GM19455 (cell line): ENCODE results near the gene SELENOK.
"Not testable (repeated sequence)": the region's sequence is repeated elsewhere in the genome, so short reads cannot be mapped to it uniquely, and the experiment has no call there.

Experiments used
- ATAC-seq: cut with Tn5 transposase; IDR thresholded peaks from one replicate; pipeline ENCODE4 v1.9.1; 2021; ENCODE audit not compliant: unreplicated experiment

Gene SELENOK

GRCh38 chr3:53891497-53892285 is at the start of gene SELENOK:
SELENOK (minus strand) TSS chr3:53891859.
- peak; percentile 98 for ATAC-seq

GRCh38 chr3:53941184-53941583 is 49.5 kb upstream of the SELENOK start:
- no peak for ATAC-seq

DNA sequence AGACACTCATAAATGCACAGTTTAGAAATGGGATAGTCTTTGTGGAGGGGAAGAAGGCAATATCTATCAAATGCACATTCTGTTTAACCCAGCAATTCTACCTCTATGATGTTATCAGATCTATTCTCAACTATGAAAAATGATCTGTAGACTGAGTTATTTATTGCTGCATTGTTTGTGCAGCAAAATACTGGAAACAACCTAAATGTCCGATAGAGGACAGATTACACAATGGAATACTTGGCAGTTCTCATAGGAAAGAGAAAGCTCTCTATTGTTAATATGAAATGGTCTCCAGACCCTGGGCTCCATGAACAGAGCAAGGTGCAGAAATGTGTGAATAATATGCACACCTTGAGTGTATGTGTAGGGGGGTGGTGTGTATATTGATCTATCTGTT is 49.0 kb upstream of the SELENOK start:
- ATAC-seq = no peak

GRCh38 chr3:53939813-53940212 is 48.2 kb upstream of the SELENOK start:
- no peak for ATAC-seq

DNA sequence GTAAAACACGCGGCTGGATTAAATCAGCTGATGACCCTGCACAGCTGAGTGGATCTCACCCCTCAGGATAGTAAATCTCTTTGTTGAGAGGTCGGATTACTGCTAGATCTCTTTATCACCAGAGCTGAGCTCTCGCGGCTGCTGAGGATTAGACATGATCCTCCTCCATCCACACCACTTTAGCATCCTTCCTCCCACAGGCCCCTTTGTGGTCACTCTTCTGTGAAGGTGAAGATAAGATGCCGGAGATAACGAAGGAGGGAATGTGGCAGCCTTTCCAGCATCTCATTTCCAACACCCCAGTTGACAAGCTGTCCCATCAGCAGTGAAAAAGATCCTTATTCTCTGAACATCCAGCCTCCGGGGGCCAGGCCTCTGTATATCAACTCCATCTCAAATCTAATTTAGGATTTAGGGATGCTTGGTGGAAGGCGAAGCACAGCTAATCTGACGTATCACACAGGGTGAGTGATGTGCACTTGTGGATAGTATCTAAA is 47.5 kb upstream of the SELENOK start:
- ATAC-seq = no peak

- ATAC-seq = no peak
These were observed 47.0 kb upstream of the SELENOK start for GRCh38 chr3:53938645-53939044.

DNA sequence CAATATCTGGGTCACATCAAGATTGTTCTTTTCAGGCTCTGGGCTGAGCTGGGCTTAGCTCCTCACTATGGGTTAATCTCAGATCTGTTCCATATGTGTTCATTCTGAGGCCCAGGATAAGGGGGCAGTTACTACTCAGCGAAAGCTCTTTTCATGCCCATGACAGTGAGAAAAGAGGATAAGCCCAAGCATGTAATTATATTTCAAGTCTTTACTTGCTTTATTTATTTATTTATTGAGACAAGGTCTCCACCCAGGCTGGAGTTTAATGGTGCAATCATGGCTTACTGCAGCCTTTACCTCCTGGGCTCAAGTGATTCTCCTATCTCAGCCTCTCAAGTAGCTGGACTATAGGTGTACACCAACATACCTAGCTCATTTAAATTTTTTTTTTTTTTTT is 44.7 kb upstream of the SELENOK start:
- ATAC-seq = no peak

DNA sequence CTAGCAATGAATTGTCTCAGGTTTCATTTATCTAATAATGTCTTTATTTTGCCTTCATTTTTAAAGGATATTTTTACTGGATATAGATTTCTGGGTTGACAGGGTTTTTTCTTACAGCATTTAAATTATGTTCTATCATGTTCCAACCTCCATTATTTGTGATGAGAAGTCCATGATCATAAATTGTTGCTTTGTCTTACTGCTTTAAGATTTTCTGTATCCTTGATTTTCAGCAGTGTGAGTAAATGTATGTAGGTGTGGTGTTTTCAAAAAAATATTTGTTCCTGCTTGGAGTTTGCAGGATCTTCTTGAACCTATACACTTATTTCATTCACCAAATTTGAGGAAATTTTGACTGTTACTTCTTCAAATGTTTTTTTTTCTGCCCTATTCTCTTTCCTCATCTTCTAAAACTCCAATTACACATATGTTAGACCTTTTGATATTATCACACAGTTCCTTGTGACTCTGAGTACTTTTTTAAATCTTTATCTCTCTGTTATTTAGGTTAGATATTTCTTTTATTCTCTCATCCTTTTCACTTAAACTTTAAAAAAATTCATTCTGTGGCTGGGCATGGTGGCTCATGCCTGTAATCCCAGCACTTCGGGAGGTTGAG is 43.7 kb upstream of the SELENOK start:
- no peak for ATAC-seq

DNA sequence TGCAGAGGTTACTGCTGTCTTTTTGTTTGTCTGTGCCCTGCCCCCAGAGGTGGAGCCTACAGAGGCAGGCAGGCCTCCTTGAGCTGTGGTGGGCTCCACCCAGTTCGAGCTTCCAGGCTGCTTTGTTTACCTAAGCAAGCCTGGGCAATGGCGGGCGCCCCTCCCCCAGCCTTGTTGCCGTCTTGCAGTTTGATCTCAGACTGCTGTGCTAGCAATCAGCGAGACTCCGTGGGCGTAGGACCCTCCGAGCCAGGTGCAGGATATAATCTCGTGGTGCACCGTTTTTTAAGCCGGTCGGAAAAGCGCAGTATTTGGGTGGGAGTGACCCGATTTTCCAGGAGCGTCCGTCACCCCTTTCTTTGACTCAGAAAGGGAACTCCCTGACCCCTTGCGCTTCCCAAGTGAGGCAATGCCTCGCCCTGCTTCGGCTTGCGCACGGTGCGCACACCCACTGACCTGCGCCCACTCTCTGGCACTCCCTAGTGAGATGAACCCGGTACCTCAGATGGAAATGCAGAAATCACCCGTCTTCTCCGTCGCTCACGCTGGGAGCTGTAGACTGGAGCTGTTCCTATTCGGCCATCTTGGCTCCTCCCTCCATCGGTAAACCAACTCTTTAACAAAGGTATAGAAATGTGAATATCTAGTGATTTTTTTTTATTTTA is 35.7 kb upstream of the SELENOK start:
- not testable (repeated sequence) for ATAC-seq

GRCh38 chr3:53921296-53921695 is 29.6 kb upstream of the SELENOK start:
- ATAC-seq = no peak

GRCh38 chr3:53919741-53920140 is 28.1 kb upstream of the SELENOK start:
- no peak for ATAC-seq

GRCh38 chr3:53913401-53913800 is 21.7 kb upstream of the SELENOK start:
- no peak for ATAC-seq

GRCh38 chr3:53902711-53903110 is 11.1 kb upstream of the SELENOK start:
- ATAC-seq = no peak

DNA sequence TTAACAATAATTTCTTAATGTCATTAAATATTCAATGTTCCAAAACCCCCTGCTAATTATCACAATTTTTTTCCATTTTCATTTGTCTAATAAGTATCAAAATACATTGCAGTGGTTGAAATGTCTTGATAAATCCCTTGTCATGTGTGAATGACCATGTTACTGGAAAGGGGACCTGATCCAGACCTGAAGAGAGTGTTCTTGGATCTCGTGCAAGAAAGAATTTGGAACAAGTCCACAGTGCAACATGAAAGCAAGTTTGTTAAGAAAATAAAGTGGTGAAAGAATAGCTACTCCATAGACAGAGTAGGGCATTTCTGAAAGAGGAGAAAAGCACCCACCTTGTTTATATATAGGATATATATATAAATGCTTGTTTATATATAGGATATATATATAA is 10.4 kb upstream of the SELENOK start:
- no peak for ATAC-seq

DNA sequence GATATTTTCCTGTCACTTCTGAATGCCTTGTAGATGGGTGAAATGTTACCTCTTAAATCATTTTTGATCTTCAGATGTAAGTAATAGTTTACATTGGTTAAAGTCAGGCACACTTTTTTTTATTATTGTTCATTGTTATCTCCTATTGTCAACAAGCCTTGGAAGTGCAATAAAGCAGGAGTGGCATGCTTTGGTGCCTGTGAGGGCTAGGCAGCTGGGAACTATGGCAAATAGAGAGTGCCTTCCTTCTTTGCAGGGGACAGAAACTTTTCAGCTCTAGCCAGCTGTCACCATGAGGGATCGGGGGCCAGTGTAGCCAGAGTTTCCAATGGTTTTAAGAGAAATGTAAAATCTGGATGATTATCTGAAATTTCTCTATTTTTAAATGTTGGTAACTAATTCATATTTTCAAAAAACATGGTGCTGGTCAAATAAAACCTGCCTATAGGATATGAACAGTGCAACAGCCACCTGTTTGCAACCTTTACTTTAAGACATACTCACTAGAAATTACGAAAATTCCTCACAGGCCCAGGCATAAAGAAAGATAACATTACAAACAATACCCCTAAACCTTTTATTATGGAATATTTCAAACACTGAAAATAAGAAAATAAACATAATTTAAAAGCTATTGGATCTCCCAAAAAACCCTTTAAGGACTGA is 9.1 kb upstream of the SELENOK start:
- ATAC-seq = no peak

GRCh38 chr3:53899750-53900149 is 8.1 kb upstream of the SELENOK start:
- ATAC-seq = no peak

DNA sequence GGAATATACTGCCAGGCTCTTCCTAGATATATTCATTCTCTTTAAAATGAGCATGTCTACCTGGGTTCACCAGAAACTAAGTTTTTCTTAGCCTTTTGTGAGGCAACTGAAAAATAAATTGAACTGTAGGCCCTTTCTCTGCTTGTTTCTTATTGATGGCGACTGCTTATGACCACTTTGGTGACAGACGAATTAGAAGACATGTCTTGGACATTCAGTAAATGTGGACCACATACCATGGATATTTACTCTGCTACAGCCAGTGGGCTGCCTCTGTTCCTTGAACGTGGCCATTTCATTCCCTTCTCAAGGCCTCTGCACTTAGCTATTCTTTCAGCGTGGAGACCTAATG is 603 bp upstream of the SELENOK start:
- no peak for ATAC-seq

DNA sequence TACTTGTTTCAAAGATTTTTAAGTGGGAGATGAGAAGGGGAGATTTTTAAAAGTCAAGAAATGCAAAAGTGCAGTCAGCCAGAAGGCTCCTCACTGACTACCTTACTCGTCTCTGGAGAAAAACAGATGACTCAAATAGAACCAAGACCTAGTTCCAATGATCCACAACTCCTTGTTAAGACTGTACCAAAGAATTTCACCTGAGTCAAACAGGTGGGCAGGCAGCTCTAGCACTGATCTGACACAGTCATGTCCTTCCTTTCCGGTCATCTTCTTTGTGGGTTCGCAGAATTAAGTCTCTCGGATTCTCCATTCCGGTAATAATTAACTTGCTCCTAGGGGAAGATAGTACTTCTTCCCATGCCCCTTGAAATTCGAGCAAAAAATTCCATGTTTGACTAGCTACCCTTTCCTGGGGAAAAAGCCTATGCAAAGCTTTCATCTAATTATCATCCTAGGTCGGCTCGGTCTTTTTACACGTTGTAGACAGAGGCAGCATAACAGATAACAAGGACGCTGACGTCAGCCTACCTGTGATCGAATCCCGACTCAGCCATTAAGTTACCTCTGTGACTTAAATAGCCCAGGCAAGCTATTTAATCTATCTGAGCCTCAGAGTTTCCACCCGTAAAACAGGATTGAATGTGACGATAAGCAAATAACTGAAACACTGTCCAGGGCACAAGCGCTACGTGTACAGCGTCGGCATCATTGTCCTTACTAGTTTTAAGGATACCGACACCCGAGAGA is 758 bp downstream of the SELENOK start:
- ATAC-seq = no peak

DNA sequence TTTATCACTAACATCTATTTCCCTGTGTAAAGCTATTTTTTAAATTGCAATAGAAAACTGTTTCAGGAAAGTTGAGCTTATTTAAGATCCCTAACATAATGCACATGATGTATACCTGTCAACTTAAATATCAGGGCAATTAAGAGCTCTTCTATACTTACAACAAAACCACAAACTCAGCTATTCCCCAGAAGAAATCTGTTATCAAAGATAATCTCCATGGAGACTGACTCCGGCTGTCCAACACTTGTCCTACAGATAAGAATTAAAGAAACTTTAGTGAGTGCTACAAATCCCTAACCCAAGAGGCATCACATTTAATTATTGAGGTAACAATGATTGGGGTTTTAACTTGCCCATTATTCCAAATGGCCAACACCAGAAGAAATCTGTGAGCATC is 3.4 kb downstream of the SELENOK start:
- ATAC-seq = no peak

DNA sequence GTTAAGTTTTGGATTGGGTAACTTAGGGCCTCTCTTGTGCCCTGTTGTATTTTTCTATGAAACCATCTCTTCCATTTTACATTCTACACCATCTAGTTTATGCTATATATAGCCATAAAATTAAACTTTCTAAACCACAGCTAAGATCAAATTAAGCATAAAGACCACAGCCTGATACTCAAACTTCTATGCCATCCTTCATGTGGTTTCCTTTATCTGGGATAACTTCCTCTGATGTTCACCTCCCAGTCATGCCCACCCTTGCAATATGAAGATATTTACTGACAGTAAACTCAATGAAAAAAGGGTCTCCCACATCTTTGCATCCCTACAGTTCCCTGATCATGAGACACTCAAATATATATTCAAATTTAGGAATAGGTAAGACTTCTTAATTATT is 4.2 kb downstream of the SELENOK start:
- ATAC-seq = no peak

GRCh38 chr3:53885239-53885638 is 6.4 kb downstream of the SELENOK start:
- no peak for ATAC-seq
